GM19023 (cell line): ENCODE measurements around the gene GLYR1.
"Not testable (repeated sequence)": the region's sequence is repeated elsewhere in the genome, so short reads cannot be mapped to it uniquely, and the experiment has no call there.

ENCODE experiments used
- ATAC-seq: cut with Tn5 transposase; IDR thresholded peaks from one replicate; pipeline ENCODE4 v1.9.1; 2021; ENCODE audit warnings: mild to moderate bottlenecking, moderate library complexity; ENCODE audit not compliant: unreplicated experiment

GLYR1 gene

GRCh38 chr16:4795181-4795827 lies 51.8 kb downstream of the GLYR1 start, which contains the start of gene SMIM22:
Gene SMIM22, plus strand, starts transcription at chr16:4795369. Its CDS starts 366 bp downstream, at chr16:4795735.
- ATAC-seq = no peak

DNA sequence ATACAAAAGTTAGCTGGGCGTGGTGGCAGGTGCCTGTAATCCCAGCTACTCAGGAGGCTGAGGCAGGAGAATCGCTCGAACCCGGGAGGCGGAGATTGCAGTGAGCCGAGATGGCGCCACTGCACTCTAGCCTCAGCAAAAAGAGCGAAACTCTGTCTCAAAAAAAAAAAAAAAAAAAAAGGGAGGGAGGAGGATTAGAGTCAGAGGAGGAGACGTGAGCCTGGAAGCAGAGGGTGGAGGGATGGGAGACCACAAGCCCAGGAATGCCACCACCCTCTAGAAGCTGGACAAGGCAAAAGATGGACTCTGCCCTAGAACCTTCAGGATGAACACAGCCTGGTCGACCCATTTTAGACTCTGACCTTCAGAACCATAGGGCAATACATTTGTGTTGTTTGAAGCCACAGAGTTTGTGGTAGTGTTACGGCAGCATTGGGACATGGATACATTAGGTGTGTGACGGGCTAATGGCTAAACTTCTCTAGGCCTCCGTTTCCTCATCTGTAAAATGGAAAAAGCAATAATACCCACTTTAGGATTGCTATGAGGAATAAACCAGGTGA lies 54.1 kb downstream of the GLYR1 start:
- ATAC-seq = no peak

DNA sequence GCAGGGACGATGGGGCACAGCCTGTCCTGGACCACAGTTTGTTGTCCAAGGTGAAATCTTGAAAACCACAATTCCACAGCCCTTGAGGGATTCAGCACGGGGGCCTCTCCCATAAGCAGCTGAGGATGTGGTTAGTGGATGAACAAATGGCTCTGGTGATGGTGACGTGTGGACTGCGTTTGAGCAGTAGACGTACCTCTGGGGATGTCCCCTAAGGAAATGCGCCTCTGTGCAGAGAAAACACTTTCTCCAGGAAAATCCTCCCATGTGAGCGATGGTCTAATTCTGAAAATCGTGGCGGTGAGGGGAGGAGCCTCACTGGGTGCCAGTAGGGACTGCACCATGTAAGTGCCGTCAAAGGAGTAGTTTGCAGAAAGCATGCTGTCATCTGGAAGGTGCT lies 56.2 kb downstream of the GLYR1 start:
- ATAC-seq = no peak

- no peak for ATAC-seq
Observed at GRCh38 chr16:4790261-4790660, 56.8 kb downstream of the GLYR1 start.

DNA sequence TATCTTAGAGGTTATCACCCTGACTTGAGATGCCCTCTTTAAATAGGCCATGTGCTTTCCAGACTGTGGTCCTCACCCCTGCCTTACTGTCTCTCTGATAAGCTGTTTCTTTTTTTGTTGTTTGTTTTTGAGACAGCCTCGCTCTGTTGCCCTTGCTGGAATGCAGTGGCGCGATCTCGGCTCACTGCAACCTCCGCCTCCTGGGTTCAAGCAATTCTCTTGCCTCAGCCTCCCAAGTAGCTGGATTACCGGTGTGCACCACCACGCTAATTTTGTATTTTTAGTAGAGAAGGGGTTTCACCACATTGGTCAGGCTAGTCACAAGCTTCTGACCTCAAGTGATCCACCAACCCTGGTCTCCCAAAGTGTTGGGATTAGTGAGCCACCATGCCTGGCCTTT lies 58.2 kb downstream of the GLYR1 start:
- ATAC-seq = no peak

GRCh38 chr16:4788489-4788889 lies 58.6 kb downstream of the GLYR1 start:
- ATAC-seq = no peak

GRCh38 chr16:4787627-4788482 lies 59.2 kb downstream of the GLYR1 start, which contains the start of gene SEPTIN12:
Gene SEPTIN12, minus strand, starts transcription at chr16:4788345. Its CDS starts 700 bp downstream, at chr16:4787645.
- no peak for ATAC-seq

DNA sequence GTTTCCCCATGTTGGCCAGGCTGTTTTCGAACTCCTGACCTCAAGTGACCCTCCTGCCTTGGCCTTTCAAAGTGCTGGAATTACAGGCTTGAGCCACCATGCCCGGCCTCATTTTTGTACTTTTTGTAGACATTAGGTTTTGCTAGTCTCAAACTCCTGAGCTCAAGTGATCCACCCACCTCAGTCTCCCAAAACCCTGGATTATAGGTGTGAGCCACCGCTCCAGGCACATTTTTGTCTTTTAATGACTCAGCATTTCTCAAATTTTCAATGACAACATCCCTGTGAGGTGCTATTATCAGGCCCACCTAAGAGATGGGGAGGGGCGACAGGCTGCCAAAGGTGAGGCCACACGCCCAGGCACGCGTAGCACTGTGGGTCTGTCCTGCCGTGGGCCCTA lies 60.0 kb downstream of the GLYR1 start:
- ATAC-seq = no peak

- no peak for ATAC-seq
Observed at GRCh38 chr16:4785758-4786433, 61.2 kb downstream of the GLYR1 start.

DNA sequence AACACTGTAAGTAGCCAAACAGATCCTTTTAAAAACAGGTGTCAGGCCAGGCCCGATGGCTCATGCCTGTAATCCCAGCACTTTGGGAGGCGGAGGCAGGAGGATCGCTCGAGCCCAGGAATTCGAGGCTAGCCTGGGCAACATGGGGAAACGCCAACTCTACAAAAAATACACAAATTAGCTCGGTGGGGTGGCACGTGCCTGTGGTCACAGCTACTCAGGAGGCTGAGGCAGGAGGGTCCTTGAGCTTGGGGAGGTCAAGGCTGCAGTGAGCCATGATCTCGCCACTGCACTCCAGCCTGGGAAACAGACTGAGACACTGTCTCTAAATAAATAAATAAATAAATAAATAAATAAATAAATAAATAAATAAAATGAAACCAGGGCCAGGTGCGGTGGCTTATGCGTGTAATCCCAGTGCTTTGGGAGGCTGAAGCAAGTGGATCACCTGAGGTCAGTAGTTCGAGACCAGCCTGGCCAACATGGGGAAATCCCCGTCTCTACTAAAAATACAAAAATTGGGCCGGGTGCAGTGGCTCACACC lies 62.6 kb downstream of the GLYR1 start:
- not testable (repeated sequence) for ATAC-seq

DNA sequence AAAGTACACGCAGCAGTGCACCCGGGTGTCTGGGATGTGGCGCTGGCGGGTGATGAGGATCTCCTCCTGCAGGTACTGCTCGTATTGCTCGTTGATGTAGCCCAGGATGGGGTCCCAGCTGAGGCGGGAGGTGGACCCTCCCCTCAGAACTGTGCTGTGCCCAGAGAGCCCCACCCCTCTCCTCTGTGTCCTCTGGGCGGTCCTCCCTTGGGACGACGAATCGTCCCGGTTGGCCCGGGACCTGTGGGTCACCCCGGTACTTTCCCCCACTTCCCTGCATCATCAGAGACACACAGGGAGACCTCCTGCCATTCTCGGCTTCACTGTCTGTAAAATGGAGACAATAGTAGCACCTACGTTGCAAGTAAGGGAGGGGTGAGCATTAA lies 63.1 kb downstream of the GLYR1 start:
- ATAC-seq = no peak

GRCh38 chr16:4783251-4783950 lies 63.7 kb downstream of the GLYR1 start:
- no peak for ATAC-seq

GRCh38 chr16:4780235-4780634 lies 66.9 kb downstream of the GLYR1 start:
- no peak for ATAC-seq

GRCh38 chr16:4778050-4778392 lies 69.1 kb downstream of the GLYR1 start:
- ATAC-seq = no peak

- ATAC-seq = no peak
Observed at GRCh38 chr16:4777339-4778049, 69.6 kb downstream of the GLYR1 start.

DNA sequence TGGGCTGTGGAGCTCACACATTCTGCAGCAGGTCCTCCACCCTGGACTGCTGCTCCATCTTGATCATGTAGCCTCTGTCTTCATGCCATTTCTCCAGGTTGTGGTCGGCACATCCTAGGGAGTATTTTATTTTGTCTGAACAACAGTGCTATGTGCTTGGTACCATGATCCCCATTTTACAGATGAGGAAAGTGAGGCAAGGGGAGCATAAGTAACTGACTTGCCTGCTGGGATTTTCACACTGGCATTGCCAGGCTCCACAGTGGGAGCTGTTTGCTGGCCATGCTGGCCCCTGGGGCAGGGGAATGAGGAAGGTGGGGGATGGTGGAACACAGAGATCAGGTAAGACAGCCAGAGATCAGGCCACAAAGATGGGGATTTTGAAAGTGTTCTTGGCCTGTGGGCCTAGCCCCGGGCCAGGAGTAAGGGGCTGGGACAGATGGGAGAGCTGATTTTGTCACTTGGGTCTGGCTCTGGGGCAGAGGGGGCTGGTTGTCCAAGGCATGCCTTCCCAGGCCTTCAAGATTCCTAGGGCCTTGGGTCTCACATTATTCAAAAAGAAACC lies 70.9 kb downstream of the GLYR1 start:
- no peak for ATAC-seq

DNA sequence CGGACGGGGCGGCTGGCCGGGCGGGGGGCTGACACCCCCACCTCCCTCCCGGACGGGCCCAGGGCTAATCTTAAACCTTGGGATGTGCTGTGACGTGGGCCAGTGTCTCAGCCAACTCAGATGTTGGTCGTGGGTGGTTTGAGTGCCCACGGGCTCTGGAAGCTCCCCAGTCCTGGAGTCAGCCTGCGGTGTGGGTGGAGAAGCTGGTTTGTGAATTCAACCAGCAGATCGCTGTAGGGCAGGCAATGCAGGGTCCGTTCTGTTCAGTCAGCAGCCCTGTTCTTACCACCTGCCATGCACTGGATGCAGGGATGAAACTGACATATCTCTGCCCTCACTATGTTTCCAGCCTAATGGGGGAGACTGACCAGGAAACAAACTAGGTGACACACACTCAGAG lies 72.1 kb downstream of the GLYR1 start:
- ATAC-seq = no peak

- ATAC-seq = no peak
Observed at GRCh38 chr16:4772351-4772750, 74.7 kb downstream of the GLYR1 start.

GRCh38 chr16:4771646-4772045 lies 75.4 kb downstream of the GLYR1 start:
- no peak for ATAC-seq

DNA sequence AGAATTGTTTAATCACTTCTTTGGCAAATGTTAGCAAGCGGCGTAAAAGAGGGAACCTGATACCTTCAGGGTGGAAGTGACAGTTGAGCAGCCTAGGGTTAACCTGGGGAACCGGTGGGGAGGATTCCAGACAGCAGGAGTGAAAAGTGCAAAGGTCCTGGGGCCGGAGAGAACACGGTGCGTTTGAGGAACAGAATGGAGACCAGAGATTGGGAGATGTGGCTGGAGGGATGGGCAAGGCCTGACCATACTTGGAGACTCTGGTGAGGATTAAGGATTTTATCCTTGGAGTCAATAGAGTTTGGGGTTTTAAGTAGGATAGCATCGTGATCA lies 77.8 kb downstream of the GLYR1 start:
- no peak for ATAC-seq
